Epidermal melanocyte (primary cell): ENCODE measurements around the gene ZNF726.
"Not testable (repeated sequence)": the region's sequence is repeated elsewhere in the genome, so short reads cannot be mapped to it uniquely, and the experiment has no call there.

Experiments
- DNase-seq: peaks from one replicate; pipeline ENCODE4 v3.0.0; 2011; ENCODE audit warnings: low spot score; ENCODE audit not compliant: insufficient read length

Gene ZNF726

GRCh38 chr19:23943411-23943810 is 28.7 kb downstream of the ZNF726 start:
- DNase-seq = no peak

- no peak for DNase-seq
Measured at GRCh38 chr19:23946569-23946968, 31.9 kb downstream of the ZNF726 start.

GRCh38 chr19:23949611-23950010 is 34.9 kb downstream of the ZNF726 start:
- no peak for DNase-seq

GRCh38 chr19:23956051-23956450 is 41.4 kb downstream of the ZNF726 start:
- DNase-seq = no peak

GRCh38 chr19:23957660-23958281 is 43.1 kb downstream of the ZNF726 start:
- no peak for DNase-seq

DNA sequence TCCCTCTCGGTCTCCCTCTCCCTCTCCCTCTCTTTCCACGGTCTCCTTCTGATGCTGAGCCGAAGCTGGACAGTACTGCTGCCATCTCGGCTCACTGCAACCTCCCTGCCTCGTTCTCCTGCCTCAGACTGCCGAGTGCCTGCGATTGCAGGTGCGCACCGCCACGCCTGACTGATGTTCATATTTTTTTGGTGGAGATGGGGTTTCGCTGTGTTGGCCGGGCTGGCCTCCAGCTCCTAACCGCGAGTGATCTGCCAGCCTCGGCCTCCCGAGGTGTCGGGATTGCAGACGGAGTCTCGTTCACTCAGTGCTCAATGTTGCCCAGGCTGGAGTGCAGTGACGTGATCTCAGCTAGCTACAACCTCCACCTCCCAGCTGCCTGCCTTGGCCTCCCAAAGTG is 48.7 kb downstream of the ZNF726 start:
- DNase-seq = not testable (repeated sequence)

DNA sequence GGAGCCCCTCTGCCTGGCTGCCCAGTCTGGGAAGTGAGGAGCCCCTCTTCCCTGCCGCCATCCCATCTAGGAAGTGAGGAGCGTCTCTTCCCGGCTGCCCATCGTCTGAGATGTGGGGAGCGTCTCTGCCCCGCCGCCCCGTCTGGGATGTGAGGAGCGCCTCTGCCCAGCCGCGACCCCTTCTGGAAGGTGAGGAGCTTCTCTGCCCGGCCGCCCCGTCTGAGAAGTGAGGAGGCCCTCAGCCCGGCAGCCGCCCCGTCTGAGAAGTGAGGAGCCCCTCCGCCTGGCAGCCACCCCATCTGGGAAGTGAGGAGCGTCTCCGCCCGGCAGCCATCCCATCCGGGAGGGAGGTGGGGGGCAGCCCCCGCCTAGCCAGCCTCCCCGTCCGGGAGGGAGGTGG is 49.2 kb downstream of the ZNF726 start:
- DNase-seq = not testable (repeated sequence)

DNA sequence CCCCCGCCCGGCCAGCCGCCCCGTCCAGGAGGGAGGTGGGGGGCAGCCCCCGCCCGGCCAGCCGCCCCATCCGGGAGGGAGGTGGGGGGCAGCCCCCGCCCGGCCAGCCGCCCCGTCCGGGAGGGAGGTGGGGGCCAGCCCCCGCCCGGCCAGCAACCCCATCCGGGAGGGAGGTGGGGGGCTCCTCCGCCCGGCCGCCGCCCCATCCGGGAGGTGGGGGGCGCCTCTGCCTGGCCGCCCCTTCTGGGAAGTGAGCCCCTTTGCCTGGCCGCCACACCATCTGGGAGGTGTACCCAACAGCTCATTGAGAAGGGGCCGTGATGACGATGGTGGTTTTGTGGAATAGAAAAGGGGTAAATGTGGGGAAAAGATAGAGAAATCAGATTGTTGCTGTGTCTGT is 49.6 kb downstream of the ZNF726 start:
- not testable (repeated sequence) for DNase-seq

- no peak for DNase-seq
Measured at GRCh38 chr19:23969630-23970029, 54.9 kb downstream of the ZNF726 start.

- DNase-seq = no peak
Measured at GRCh38 chr19:23971598-23971997, 56.9 kb downstream of the ZNF726 start.

- DNase-seq = no peak
Measured at GRCh38 chr19:23972161-23972560, 57.5 kb downstream of the ZNF726 start.

DNA sequence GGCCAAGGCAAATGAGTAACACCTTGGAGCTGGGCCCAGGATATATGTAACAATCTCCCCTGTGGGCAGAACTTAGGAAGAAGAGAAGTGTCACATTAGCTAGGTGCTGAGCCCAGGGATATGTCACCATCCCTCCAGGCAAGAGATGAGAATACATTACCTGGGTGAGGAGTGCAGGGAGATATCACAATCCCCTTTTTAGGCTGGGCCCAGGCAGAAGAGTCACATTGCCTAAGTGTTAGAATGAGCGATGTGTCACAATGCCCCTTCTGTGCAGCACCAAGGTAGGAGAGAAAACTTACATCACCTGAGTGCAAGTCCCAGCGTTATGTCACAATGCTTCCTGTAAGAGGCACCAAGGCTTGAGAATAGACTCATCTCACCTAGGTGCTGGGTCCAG is 60.3 kb downstream of the ZNF726 start:
- DNase-seq = no peak

DNA sequence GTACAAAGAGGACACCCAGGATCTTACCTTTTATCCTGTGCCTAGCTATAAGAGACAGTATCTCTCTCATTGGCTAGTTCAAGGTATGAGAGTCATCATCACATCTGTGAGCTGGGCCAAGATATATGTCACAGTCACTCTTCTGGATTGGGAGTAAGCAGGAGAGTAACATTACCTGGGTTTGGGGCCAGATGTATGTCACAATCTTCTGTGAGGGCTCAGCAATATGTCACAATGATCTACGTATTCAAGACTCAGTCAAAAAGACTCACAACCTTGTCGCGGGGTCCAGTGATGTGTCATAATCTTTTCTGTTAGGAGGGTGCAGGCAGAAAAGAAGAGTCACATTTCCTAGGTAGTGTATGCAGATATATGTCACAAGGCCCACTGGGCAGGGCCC is 61.9 kb downstream of the ZNF726 start:
- not testable (repeated sequence) for DNase-seq

- not testable (repeated sequence) for DNase-seq
Measured at GRCh38 chr19:23977256-23977655, 62.6 kb downstream of the ZNF726 start.

- no peak for DNase-seq
Measured at GRCh38 chr19:23978068-23978467, 63.4 kb downstream of the ZNF726 start.

DNA sequence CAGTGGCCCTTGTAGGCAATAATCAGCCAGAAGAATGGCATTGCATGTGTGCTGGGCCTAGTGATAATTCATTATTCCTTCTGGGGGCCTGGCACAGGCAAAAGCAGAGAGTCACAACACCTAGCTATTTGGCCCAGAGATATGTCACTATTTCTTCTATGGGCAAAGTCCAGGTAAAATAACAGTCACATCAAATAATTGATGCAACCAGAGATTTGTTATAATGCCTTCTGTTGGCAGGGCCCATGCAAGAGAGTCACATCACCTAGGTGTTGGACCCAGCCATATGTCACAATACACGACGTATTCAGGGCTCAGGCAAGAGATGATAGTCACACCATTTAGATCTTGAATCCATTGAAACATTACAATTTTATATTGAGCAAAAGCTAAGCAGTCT is 66.1 kb downstream of the ZNF726 start:
- no peak for DNase-seq

GRCh38 chr19:23981863-23982262 is 67.2 kb downstream of the ZNF726 start:
- no peak for DNase-seq

DNA sequence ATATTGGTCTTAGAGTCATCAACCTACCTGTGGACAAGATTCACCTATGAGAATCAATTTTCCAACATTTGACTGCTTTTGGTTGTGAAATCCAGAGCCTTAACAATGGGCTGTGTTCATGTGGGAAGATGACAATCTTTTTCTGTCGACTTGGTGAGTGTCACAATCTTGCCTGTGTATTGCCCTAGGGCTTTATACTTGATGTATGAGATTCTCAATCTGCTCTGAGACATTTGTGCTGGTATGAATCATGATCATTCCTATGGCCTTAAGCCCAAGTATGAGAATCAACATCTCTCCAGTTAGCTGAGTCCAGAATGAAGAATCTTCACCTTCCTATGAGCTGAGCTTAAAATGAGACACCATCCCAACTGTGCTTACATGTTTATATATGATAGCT is 68.7 kb downstream of the ZNF726 start:
- no peak for DNase-seq
